Measurements from ENCODE around the gene TAGLN.

- no peak for TF ChIP-seq CTCF (IDR thresholded peaks at IDR 0.05)
- TF ChIP-seq EZH2 (IDR thresholded peaks at IDR 0.05; ENCODE audit: borderline replicate concordance, insufficient read depth, low read depth, low read length, poor library complexity, severe bottlenecking) = no peak
Measured at GRCh38 chr11:117180020-117180419, 19.1 kb upstream of the TAGLN start.

Measured in B cell (primary cell).